Measurements from ENCODE around the gene ZCCHC14. TPM values are rescaled to one million over a fixed set of nuclear protein-coding genes. Genes with fewer than 3 reads are reported as not detected.

ZCCHC14 gene
- total RNA-seq, 1 experiment from 2014 or later: 27.7 TPM

GRCh38 chr16:87411375-87412271 lies 81.2 kb downstream of the ZCCHC14 start:
- no peaks in the 10 kb centered on the region; a peak in 1 of 4 replicates for H3K4me1 Mint-ChIP-seq
- TF ChIP-seq CTCF (conservative IDR thresholded peaks at IDR 0.05): no peak
- no peaks in the 10 kb centered on the region for H3K4me1 ChIP-seq (ENCODE audit: insufficient read depth, low read length)
- H3K56ac ChIP-seq (ENCODE audit: insufficient read length, low read depth, low read length): no peak overlapping the region
- H4K5ac ChIP-seq (ENCODE audit: insufficient read length, low read depth, low read length): no peak overlapping the region
- H4K20me1 ChIP-seq (ENCODE audit: control insufficient read depth, insufficient read depth, insufficient read length): no peaks in the 10 kb centered on the region
- no peak overlapping the region for H2BK12ac ChIP-seq (ENCODE audit: insufficient read length, low read depth, low read length)
- no peak overlapping the region for H3K18ac ChIP-seq (ENCODE audit: insufficient read length, low read depth, low read length)
- DNase-seq: no peak
- no peak overlapping the region for H3K9ac ChIP-seq (ENCODE audit: extremely low read depth, insufficient read length, low read length)
- H3K4ac ChIP-seq (ENCODE audit: low read depth, low read length): no peak overlapping the region
- no peak overlapping the region for H3T11ph ChIP-seq (ENCODE audit: low read length)
- H4K91ac ChIP-seq (ENCODE audit: insufficient read length, low read depth, low read length): no peak overlapping the region
- H2BK20ac ChIP-seq (ENCODE audit: low read depth, low read length, poor library complexity, severe bottlenecking): no peak overlapping the region
- no peak overlapping the region for H2BK120ac ChIP-seq (ENCODE audit: low read depth, low read length, poor library complexity, severe bottlenecking)
- no peaks in the 10 kb centered on the region for H3K23me2 ChIP-seq (ENCODE audit: insufficient read length, low read depth, low read length, poor library complexity, severe bottlenecking)
- H2BK5ac ChIP-seq (ENCODE audit: insufficient read length, low read length): no peak overlapping the region
- no peak overlapping the region for H3K4me3 Mint-ChIP-seq
- H3K27me3 Mint-ChIP-seq (ENCODE audit: low read depth): no peaks in the 10 kb centered on the region
- H3K79me2 ChIP-seq (ENCODE audit: insufficient read depth, low read length): no peaks in the 10 kb centered on the region
- no peak overlapping the region for H4K8ac ChIP-seq (replicated peaks; ENCODE audit: insufficient read length, low read depth, low read length)
- H3K27me3 ChIP-seq (ENCODE audit: insufficient read depth, low read length): no peaks in the 10 kb centered on the region
- H2AFZ ChIP-seq (ENCODE audit: low read length): no peak overlapping the region
- no peak overlapping the region for H3K23ac ChIP-seq (ENCODE audit: insufficient read length, low read depth, low read length)
- H3K79me1 ChIP-seq (ENCODE audit: insufficient read depth, low read depth, low read length, poor library complexity, severe bottlenecking): no peaks in the 10 kb centered on the region
- H3K27ac ChIP-seq (ENCODE audit: insufficient read length, low read depth, low read length): no peak overlapping the region
- no peak overlapping the region for H3K4me2 ChIP-seq (ENCODE audit: insufficient read depth, insufficient read length, low read length)
- H3K14ac ChIP-seq (ENCODE audit: insufficient read depth, low read length): no peak overlapping the region
- H2BK15ac ChIP-seq (ENCODE audit: low read depth, low read length): no peak overlapping the region
- no peaks in the 10 kb centered on the region for H3K9me3 Mint-ChIP-seq
- H3K27ac Mint-ChIP-seq: no peak overlapping the region; a peak in 3 of 7 replicates
- H3K9me3 ChIP-seq (ENCODE audit: control insufficient read depth, low read depth, low read length): no peaks in the 10 kb centered on the region
- no CpG with 5 or more reads among the region's 49 CpGs for WGBS (ENCODE audit: extremely low coverage, insufficient read length, low lambda C conversion rate)
- no peak overlapping the region for H2AK5ac ChIP-seq (ENCODE audit: insufficient read length, low read length)
- peaks cover 27 to 70% (median 66%) of the 10 kb centered on the region in 3 experiments; a peak in 6 of 7 replicates for H3K36me3 Mint-ChIP-seq (ENCODE audit: insufficient read depth in 1 of 3, low read depth in 3 of 3)
